ENCODE results near the gene C2orf81. TPM values are rescaled to one million over a fixed set of nuclear protein-coding genes. Genes with fewer than 3 reads are reported as not detected.

Gene C2orf81
- total RNA-seq, 4 donors from 2014 or later = 0.62 to 1.4 (median 1.2) TPM

DNA sequence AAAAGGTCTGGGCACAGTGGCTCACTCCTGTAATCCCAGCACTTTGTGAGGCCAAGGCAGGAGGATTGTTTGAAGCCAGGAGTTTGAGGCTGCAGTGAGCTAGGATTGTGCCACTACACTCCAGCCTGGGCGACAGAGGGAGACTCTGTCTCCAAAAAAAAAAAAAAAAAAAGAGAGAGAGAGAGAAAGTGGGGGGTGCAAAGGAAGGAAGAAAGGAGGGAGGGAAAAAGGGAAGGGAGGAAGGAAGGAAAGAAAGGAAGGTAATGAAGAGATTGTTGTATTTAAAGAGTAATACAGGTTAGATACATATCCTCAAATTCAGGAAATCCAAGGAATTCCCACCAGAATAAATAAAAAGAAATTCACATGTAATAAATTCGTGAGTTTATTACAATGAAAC lies 19.5 kb downstream of the C2orf81 start:
- Histone ChIP-seq H3K4me1 (no peaks in the 10 kb centered on the region), H3K27ac (no peak overlapping the region), H3K36me3 (no peaks in the 10 kb centered on the region), H3K9me3 (no peaks in the 10 kb centered on the region), H3K27me3 (no peaks in the 10 kb centered on the region), H3K4me3 (no peak overlapping the region)
- no peak for TF ChIP-seq EP300 (IDR thresholded peaks at IDR 0.05)
- no peak for TF ChIP-seq POLR2A (IDR thresholded peaks at IDR 0.05)
- TF ChIP-seq POLR2AphosphoS5 (IDR thresholded peaks at IDR 0.05) = no peak
- TF ChIP-seq, protein P1, sequence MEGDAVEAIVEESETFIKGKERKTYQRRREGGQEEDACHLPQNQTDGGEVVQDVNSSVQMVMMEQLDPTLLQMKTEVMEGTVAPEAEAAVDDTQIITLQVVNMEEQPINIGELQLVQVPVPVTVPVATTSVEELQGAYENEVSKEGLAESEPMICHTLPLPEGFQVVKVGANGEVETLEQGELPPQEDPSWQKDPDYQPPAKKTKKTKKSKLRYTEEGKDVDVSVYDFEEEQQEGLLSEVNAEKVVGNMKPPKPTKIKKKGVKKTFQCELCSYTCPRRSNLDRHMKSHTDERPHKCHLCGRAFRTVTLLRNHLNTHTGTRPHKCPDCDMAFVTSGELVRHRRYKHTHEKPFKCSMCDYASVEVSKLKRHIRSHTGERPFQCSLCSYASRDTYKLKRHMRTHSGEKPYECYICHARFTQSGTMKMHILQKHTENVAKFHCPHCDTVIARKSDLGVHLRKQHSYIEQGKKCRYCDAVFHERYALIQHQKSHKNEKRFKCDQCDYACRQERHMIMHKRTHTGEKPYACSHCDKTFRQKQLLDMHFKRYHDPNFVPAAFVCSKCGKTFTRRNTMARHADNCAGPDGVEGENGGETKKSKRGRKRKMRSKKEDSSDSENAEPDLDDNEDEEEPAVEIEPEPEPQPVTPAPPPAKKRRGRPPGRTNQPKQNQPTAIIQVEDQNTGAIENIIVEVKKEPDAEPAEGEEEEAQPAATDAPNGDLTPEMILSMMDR (IDR thresholded peaks at IDR 0.05) = no peak
- 50 to 60% methylated on average over 1 of the region's 2 CpGs for WGBS, 2 donors (ENCODE audit: low coverage in 1 of 2)
- no peak for ATAC-seq

DNA sequence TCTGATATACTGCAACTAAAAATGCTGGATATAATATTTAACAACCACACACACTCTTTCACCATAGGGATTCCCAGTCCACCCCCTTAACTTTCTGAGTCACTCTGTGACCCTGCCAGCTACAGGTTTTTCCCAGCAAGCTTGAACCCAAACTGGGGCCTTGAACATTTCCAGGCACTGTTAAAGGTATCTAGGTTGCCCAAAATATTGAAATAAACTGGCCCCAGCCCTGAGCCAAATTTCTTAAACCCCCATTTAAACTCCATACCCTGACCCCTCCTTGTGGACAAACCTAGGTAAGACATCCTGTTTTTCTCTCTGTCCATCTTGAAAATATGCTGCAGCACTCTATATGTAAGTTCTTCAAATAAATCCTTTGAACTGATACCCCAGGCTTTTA lies 21.6 kb downstream of the C2orf81 start:
- TF ChIP-seq POLR2A (IDR thresholded peaks at IDR 0.05) (no peak), POLR2AphosphoS5 (IDR thresholded peaks at IDR 0.05) (no peak)
- TF ChIP-seq, protein P1 (IDR thresholded peaks at IDR 0.05) = peak in 3 of 4 experiments; percentile 8 to 45 (median 37)
- Histone ChIP-seq H3K36me3 (no peaks in the 10 kb centered on the region), H3K4me1 (no peaks in the 10 kb centered on the region), H3K4me3 (no peak overlapping the region), H3K27me3 (no peaks in the 10 kb centered on the region), H3K27ac (no peak overlapping the region), H3K9me3 (no peaks in the 10 kb centered on the region)
- ATAC-seq = no peak

DNA sequence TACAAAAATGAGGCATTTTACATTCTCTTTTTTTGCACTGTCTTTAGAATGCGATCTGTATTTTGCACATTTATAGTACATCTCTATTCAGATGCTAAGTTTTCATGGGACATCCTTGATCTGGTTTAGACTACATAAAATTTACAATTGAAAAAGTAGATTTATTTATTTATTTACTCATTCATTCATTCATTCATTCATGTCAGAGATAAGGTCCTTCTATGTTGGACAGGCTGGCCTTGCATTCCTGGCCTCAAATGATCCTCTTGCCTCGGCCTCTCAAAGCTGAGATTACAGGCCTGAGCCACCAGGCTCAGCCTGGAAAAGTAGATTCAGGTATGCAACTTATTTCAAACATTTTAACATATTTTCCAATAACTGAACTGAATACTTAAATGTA lies 25.3 kb downstream of the C2orf81 start:
- no peak overlapping the region for H3K27ac ChIP-seq
- H3K36me3 ChIP-seq = no peaks in the 10 kb centered on the region
- H3K4me3 ChIP-seq = no peak overlapping the region
- H3K27me3 ChIP-seq = no peaks in the 10 kb centered on the region
- WGBS, 2 donors (ENCODE audit: low coverage in 1 of 2) = 88 to 95% methylated on average over 2 of the region's 2 CpGs
- TF ChIP-seq POLR2AphosphoS5 (IDR thresholded peaks at IDR 0.05) (no peak), EP300 (IDR thresholded peaks at IDR 0.05) (no peak), POLR2A (IDR thresholded peaks at IDR 0.05) (no peak)
- TF ChIP-seq, protein P1 (IDR thresholded peaks at IDR 0.05) = no peak
- peaks cover 0 to 6% (median 0%) of the 10 kb centered on the region in 3 donors for H3K4me1 ChIP-seq
- no peaks in the 10 kb centered on the region for H3K9me3 ChIP-seq
- no peak for ATAC-seq

DNA sequence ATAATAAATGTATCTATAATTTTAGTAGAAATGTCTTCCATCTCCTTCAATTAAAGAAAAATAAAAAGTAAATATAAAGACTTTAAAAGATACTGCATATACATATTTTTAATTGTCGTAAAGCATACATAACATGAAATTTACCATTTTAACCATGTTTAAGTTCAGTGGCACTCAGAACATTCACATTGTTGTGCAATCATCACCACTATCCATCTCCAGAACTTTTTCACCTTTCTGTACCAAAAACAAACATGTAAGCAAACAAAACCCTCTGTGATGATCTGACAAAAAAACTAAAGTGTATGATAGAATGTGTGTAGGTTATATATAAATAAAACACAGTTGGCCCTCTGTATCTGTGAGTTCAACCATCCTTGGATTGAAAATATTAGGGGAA lies 27.9 kb downstream of the C2orf81 start:
- 90 to 100% methylated on average over 1 of the region's 1 CpG for WGBS, 2 donors (ENCODE audit: low coverage in 1 of 2)
- Histone ChIP-seq H3K27ac (no peak overlapping the region), H3K27me3 (no peaks in the 10 kb centered on the region), H3K4me3 (no peak overlapping the region), H3K4me1 (peaks cover 0 to 32% (median 21%) of the 10 kb centered on the region in 3 donors), H3K36me3 (no peaks in the 10 kb centered on the region), H3K9me3 (no peaks in the 10 kb centered on the region)
- TF ChIP-seq EP300 (IDR thresholded peaks at IDR 0.05) (no peak), POLR2A (IDR thresholded peaks at IDR 0.05) (no peak), POLR2AphosphoS5 (IDR thresholded peaks at IDR 0.05) (no peak)
- TF ChIP-seq, protein P1 (IDR thresholded peaks at IDR 0.05) = no peak
- no peak for ATAC-seq

DNA sequence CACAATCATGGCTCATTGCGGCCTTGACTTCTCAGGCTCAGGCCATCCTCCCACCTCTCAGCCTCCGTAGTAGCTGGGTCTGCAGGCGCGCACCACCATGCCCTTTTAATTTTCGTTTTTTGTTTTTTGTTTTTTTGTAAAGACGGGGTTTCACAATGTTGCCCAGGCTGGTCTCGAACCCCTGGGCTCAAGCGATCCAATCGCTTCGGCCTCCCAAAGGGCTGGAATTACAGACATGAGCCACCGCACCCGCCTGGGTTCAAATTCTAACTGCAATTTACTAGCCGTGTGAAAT lies 29.0 kb downstream of the C2orf81 start:
- peak overlapping the region in 2 of 4 donors; percentile 88 to 92 for H3K27ac ChIP-seq
- H3K9me3 ChIP-seq = no peaks in the 10 kb centered on the region
- H3K4me3 ChIP-seq = peak overlapping the region in 1 of 2 donors; percentile 68
- ATAC-seq = no peak
- TF ChIP-seq EP300 (IDR thresholded peaks at IDR 0.05) (no peak), POLR2AphosphoS5 (IDR thresholded peaks at IDR 0.05) (no peak), POLR2A (IDR thresholded peaks at IDR 0.05) (no peak)
- TF ChIP-seq, protein P1 (IDR thresholded peaks at IDR 0.05) = no peak
- no peaks in the 10 kb centered on the region for H3K27me3 ChIP-seq
- 65 to 81% methylated on average over 12 of the region's 13 CpGs for WGBS, 2 donors (ENCODE audit: low coverage in 1 of 2)
- no peaks in the 10 kb centered on the region for H3K36me3 ChIP-seq
- H3K4me1 ChIP-seq = peaks cover 0 to 42% (median 21%) of the 10 kb centered on the region in 3 donors
